MM.1S (cell line): ENCODE results near the gene HECW1.

Experiments used
- CTCF ChIP-seq: fragments of 300-600 bp; sonication (generic); IDR thresholded peaks from 2 replicates; pipeline ENCODE4 v1.5.1; 2016; ENCODE audit warnings: antibody characterized with exemption, low read length, mixed read lengths
- EZH2 ChIP-seq: fragments of 300-600 bp; sonication (generic); optimal IDR thresholded peaks from 2 replicates; pipeline ENCODE3; 2017; ENCODE audit warnings: low read depth, mild to moderate bottlenecking, antibody characterized with exemption, low read length, mixed read lengths

GRCh38 chr7:43458330-43459018 lies 346.0 kb downstream of the HECW1 start:
- no peak for TF ChIP-seq CTCF
- TF ChIP-seq EZH2 = no peak
